PC-3 (cell line): ENCODE results near the gene SPAAR.

ENCODE experiments used
- EZH2 ChIP-seq: fragments of 300-600 bp; sonication (generic); IDR thresholded peaks from one replicate; pipeline ENCODE4 v1.6.1; 2017; ENCODE audit warnings: antibody characterized with exemption, mild to moderate bottlenecking, low read length; ENCODE audit not compliant: unreplicated experiment
- EZH2phosphoT487 ChIP-seq: fragments of 300-600 bp; sonication (generic); IDR thresholded peaks from 2 replicates; pipeline ENCODE4 v1.6.1; 2018; ENCODE audit warnings: mild to moderate bottlenecking, antibody characterized with exemption, low read length, borderline replicate concordance
- TF ChIP-seq, protein P1 (sequence below): fragments of 300-600 bp; sonication (generic); conservative IDR thresholded peaks from 2 replicates; pipeline ENCODE4 v1.5.1; 2017; ENCODE audit warnings: antibody characterized with exemption, low read depth, mild to moderate bottlenecking, low read length

DNA sequence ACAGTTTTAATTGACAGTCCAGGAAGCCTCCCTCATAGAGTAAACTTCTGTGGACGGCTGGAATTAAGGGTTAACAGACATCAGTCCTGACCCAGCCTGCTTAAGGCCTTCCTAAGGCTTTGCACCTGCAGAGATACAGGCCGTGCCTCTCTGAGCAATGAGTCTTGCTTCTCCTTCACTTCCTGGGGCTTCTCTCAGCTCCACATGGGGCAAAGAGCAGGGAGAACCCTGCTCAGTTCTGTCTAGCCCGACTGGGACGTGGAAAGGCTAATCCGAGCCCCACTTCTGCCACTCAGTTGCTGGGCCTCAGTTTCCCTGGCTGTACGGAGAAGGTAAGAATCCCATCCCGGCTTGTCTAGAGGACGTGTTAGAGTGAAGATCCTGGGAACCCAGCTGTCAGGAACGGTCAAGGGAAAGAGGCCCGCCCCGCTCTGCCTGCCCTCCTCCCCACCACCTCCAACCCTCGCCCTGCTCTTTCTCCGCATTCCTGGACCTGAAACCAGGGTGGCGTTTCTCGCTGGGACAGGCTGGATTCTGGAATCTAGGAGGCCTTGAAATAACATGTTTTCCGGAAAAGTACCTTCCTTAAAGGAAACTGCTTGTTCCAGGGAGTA lies 6.5 kb downstream of the SPAAR start:
- TF ChIP-seq, protein P1, sequence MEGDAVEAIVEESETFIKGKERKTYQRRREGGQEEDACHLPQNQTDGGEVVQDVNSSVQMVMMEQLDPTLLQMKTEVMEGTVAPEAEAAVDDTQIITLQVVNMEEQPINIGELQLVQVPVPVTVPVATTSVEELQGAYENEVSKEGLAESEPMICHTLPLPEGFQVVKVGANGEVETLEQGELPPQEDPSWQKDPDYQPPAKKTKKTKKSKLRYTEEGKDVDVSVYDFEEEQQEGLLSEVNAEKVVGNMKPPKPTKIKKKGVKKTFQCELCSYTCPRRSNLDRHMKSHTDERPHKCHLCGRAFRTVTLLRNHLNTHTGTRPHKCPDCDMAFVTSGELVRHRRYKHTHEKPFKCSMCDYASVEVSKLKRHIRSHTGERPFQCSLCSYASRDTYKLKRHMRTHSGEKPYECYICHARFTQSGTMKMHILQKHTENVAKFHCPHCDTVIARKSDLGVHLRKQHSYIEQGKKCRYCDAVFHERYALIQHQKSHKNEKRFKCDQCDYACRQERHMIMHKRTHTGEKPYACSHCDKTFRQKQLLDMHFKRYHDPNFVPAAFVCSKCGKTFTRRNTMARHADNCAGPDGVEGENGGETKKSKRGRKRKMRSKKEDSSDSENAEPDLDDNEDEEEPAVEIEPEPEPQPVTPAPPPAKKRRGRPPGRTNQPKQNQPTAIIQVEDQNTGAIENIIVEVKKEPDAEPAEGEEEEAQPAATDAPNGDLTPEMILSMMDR: no peak
- TF ChIP-seq EZH2: no peak
- no peak for TF ChIP-seq EZH2phosphoT487
